Neural progenitor cell (in vitro differentiated cells): ENCODE results near the gene MAGEA11. TPM values are rescaled to one million over a fixed set of nuclear protein-coding genes. Genes with fewer than 3 reads are reported as not detected.

ENCODE experiments used
- DNase-seq: peaks from one replicate; pipeline ENCODE4 v3.0.0-alpha.2; 2016; ENCODE audit warnings: low spot score
- H2AFZ ChIP-seq: fragments of 200-600 bp; sonication (generic); replicated peaks from 2 replicates; pipeline ENCODE4 v1.6.1; 2016; ENCODE audit warnings: antibody characterized with exemption
- H3F3A ChIP-seq: fragments of 200-600 bp; sonication (generic); 2 replicates; pipeline ENCODE4 v1.6.1; 2016; ENCODE audit warnings: antibody characterized with exemption, low read depth
- H3K27ac ChIP-seq: fragments of 200-600 bp; sonication (generic); 2 replicates; pipeline ENCODE4 v1.5.1; 2016; ENCODE audit warnings: mild to moderate bottlenecking
- H3K27me3 ChIP-seq: fragments of 200-600 bp; sonication (generic); 2 replicates; pipeline ENCODE4 v1.6.1; 2016; ENCODE audit warnings: mild to moderate bottlenecking, moderate library complexity
- H3K36me3 ChIP-seq: fragments of 200-600 bp; sonication (generic); 2 replicates; pipeline ENCODE4 v1.5.1; 2016
- H3K4me1 ChIP-seq: fragments of 200-600 bp; sonication (generic); 2 replicates; pipeline ENCODE4 v1.6.1; 2016; ENCODE audit warnings: mixed run types
- H3K4me2 ChIP-seq: fragments of 200-600 bp; sonication (generic); 2 replicates; pipeline ENCODE4 v1.6.1; 2016
- H3K4me3 ChIP-seq: fragments of 200-600 bp; sonication (generic); 2 replicates; pipeline ENCODE4 v1.5.1; 2016
- H3K79me2 ChIP-seq: fragments of 200-600 bp; sonication (generic); 2 replicates; pipeline ENCODE4 v1.6.1; 2016; ENCODE audit warnings: low read depth
- H3K9ac ChIP-seq: fragments of 200-600 bp; sonication (generic); 2 replicates; pipeline ENCODE4 v1.6.1; 2016
- H3K9me3 ChIP-seq: fragments of 200-600 bp; sonication (generic); 2 replicates; pipeline ENCODE4 v1.5.1; 2016; ENCODE audit warnings: low read depth
- H4K20me1 ChIP-seq: fragments of 200-600 bp; sonication (generic); 2 replicates; pipeline ENCODE4 v1.6.1; 2016; ENCODE audit warnings: low read depth
- H3K27ac Mint-ChIP-seq: 3 replicates; pipeline ENCODE4 v1.8.0; 2021; ENCODE audit warnings: mixed read lengths
- H3K27me3 Mint-ChIP-seq: 2 replicates; pipeline ENCODE4 v1.8.0; 2022; ENCODE audit warnings: low read depth, mild to moderate bottlenecking, inconsistent platforms, moderate library complexity, mixed read lengths; ENCODE audit not compliant: insufficient read depth
- H3K36me3 Mint-ChIP-seq: 3 replicates; pipeline ENCODE4 v1.8.0; 2021; ENCODE audit warnings: mixed read lengths
- H3K4me1 Mint-ChIP-seq: 3 replicates; pipeline ENCODE4 v1.8.0; 2021; ENCODE audit warnings: mixed read lengths
- H3K4me3 Mint-ChIP-seq: 3 replicates; pipeline ENCODE4 v1.8.0; 2021; ENCODE audit warnings: mild to moderate bottlenecking, moderate library complexity, mixed read lengths
- H3K9me3 Mint-ChIP-seq: 3 replicates; pipeline ENCODE4 v1.8.0; 2020; ENCODE audit warnings: mixed read lengths
- EZH2 ChIP-seq: fragments of 200-600 bp; sonication (generic); IDR thresholded peaks from 2 replicates; pipeline ENCODE4 v1.6.1; 2017; ENCODE audit warnings: antibody characterized with exemption, mild to moderate bottlenecking, moderate library complexity
- EZH2phosphoT487 ChIP-seq: fragments of 200-600 bp; sonication (generic); IDR thresholded peaks from 2 replicates; pipeline ENCODE4 v1.6.1; 2017; ENCODE audit warnings: antibody characterized with exemption
- total RNA-seq: library from RNA; depleted of rRNA; stranded (reverse); fragments of >200 nt; gene quantifications from 2 replicates; pipeline ENCODE4 v1.2.3, GENCODE V29; 2015; ENCODE audit warnings: low replicate concordance
- TF ChIP-seq, protein P1 (sequence below): fragments of 200-600 bp; sonication (generic); IDR thresholded peaks from 2 replicates; pipeline ENCODE4 v1.5.1; 2017; ENCODE audit warnings: antibody characterized with exemption, mild to moderate bottlenecking

Gene MAGEA11
- total RNA-seq, 1 donor from 2014 or later, result not detected

DNA sequence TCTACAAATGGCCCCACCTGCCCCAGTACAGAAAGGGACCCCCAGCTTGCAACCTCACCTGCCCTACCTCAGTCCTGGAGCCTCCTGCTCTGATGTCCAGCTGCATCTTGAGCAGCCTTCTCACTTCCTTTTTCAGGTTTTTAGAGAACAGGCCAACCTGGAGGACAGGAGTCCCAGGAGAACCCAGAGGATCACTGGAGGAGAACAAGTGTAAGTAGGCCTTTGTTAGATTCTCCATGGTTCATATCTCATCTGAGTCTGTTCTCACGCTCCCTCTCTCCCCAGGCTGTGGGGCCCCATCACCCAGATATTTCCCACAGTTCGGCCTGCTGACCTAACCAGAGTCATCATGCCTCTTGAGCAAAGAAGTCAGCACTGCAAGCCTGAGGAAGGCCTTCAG lies 3.6 kb downstream of the MAGEA11 start:
- Histone ChIP-seq H3K4me1 (peaks cover 8% of the 10 kb centered on the region), H3K27ac (no peak overlapping the region), H3K27me3 (no peaks in the 10 kb centered on the region), H3K79me2 (no peaks in the 10 kb centered on the region), H3K9ac (no peak overlapping the region), H3K4me3 (no peak overlapping the region), H3K4me2 (no peak overlapping the region), H4K20me1 (no peaks in the 10 kb centered on the region), H3K9me3 (no peaks in the 10 kb centered on the region), H3K36me3 (no peaks in the 10 kb centered on the region), H2AFZ (no peak overlapping the region), H3F3A (no peaks in the 10 kb centered on the region)
- Mint-ChIP-seq H3K4me1 (peaks cover 4% of the 10 kb centered on the region), H3K36me3 (no peaks in the 10 kb centered on the region), H3K4me3 (no peak overlapping the region), H3K27ac (no peak overlapping the region), H3K27me3 (no peaks in the 10 kb centered on the region), H3K9me3 (peaks cover 11% of the 10 kb centered on the region)
- TF ChIP-seq EZH2phosphoT487, result no peak
- no peak for TF ChIP-seq EZH2
- TF ChIP-seq, protein P1, sequence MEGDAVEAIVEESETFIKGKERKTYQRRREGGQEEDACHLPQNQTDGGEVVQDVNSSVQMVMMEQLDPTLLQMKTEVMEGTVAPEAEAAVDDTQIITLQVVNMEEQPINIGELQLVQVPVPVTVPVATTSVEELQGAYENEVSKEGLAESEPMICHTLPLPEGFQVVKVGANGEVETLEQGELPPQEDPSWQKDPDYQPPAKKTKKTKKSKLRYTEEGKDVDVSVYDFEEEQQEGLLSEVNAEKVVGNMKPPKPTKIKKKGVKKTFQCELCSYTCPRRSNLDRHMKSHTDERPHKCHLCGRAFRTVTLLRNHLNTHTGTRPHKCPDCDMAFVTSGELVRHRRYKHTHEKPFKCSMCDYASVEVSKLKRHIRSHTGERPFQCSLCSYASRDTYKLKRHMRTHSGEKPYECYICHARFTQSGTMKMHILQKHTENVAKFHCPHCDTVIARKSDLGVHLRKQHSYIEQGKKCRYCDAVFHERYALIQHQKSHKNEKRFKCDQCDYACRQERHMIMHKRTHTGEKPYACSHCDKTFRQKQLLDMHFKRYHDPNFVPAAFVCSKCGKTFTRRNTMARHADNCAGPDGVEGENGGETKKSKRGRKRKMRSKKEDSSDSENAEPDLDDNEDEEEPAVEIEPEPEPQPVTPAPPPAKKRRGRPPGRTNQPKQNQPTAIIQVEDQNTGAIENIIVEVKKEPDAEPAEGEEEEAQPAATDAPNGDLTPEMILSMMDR, result no peak
- DNase-seq, result no peak

GRCh38 chrX:149716632-149717031 lies 4.8 kb downstream of the MAGEA11 start:
- Mint-ChIP-seq H3K27ac (no peak overlapping the region), H3K4me1 (peaks cover 4% of the 10 kb centered on the region), H3K27me3 (no peaks in the 10 kb centered on the region), H3K4me3 (no peak overlapping the region), H3K36me3 (no peaks in the 10 kb centered on the region), H3K9me3 (peaks cover 11% of the 10 kb centered on the region)
- Histone ChIP-seq H3K4me2 (no peak overlapping the region), H3K79me2 (no peaks in the 10 kb centered on the region), H3K27me3 (no peaks in the 10 kb centered on the region), H3K4me1 (peaks cover 8% of the 10 kb centered on the region), H3K4me3 (no peak overlapping the region), H2AFZ (no peak overlapping the region), H3K27ac (no peak overlapping the region), H4K20me1 (no peaks in the 10 kb centered on the region), H3K9ac (no peak overlapping the region), H3F3A (no peaks in the 10 kb centered on the region), H3K9me3 (no peaks in the 10 kb centered on the region), H3K36me3 (no peaks in the 10 kb centered on the region)
- no peak for TF ChIP-seq EZH2phosphoT487
- TF ChIP-seq EZH2, result no peak
- TF ChIP-seq, protein P1, result no peak
- no peak for DNase-seq

GRCh38 chrX:149717803-149718202 lies 5.9 kb downstream of the MAGEA11 start:
- H3K4me2 ChIP-seq, result no peak overlapping the region
- no peaks in the 10 kb centered on the region for H3K27me3 ChIP-seq
- H3K4me3 ChIP-seq, result no peak overlapping the region
- no peak overlapping the region for H3K9ac ChIP-seq
- Mint-ChIP-seq H3K36me3 (no peaks in the 10 kb centered on the region), H3K27ac (no peak overlapping the region), H3K4me1 (peaks cover 4% of the 10 kb centered on the region), H3K27me3 (no peaks in the 10 kb centered on the region), H3K9me3 (peaks cover 9% of the 10 kb centered on the region), H3K4me3 (no peak overlapping the region)
- H3K27ac ChIP-seq, result no peak overlapping the region
- no peaks in the 10 kb centered on the region for H3K9me3 ChIP-seq
- H3K36me3 ChIP-seq, result no peaks in the 10 kb centered on the region
- no peaks in the 10 kb centered on the region for H3F3A ChIP-seq
- H3K4me1 ChIP-seq, result peaks cover 8% of the 10 kb centered on the region
- TF ChIP-seq EZH2 (no peak), EZH2phosphoT487 (no peak)
- TF ChIP-seq, protein P1, result no peak
- H4K20me1 ChIP-seq, result no peaks in the 10 kb centered on the region
- DNase-seq, result no peak
- no peak overlapping the region for H2AFZ ChIP-seq
- H3K79me2 ChIP-seq, result no peaks in the 10 kb centered on the region
